ENCODE data around the gene ZNF609. TPM values are rescaled to one million over a fixed set of nuclear protein-coding genes. Genes with fewer than 3 reads are reported as not detected.
"Not testable (repeated sequence)": the region's sequence is repeated elsewhere in the genome, so short reads cannot be mapped to it uniquely, and the experiment has no call there.

The ZNF609 gene
- total RNA-seq, 1 donor from 2014 or later, result 21.5 TPM

GRCh38 chr15:64636556-64636955, 176.2 kb downstream of the ZNF609 start:
- peak overlapping the region; percentile 39 for H3K4me3 Mint-ChIP-seq
- H3K4me1 ChIP-seq, result peaks cover 36% of the 10 kb centered on the region
- H3K4me1 Mint-ChIP-seq, result peaks cover 51% of the 10 kb centered on the region
- H3K27ac ChIP-seq, result peak overlapping the region; percentile 91
- peaks cover 13% of the 10 kb centered on the region for H3K9me3 Mint-ChIP-seq
- peaks cover 3% of the 10 kb centered on the region for H4K20me1 ChIP-seq (ENCODE audit: low read depth)
- no peaks in the 10 kb centered on the region for H3K9me3 ChIP-seq (ENCODE audit: low read depth)
- no peaks in the 10 kb centered on the region for H3K27me3 ChIP-seq
- DNase-seq (ENCODE audit: low spot score), result no peak
- peak overlapping the region; percentile 18 for H3K4me3 ChIP-seq
- H3K79me2 ChIP-seq (ENCODE audit: low read depth), result peaks cover 87% of the 10 kb centered on the region
- peaks cover 43% of the 10 kb centered on the region for H3F3A ChIP-seq (ENCODE audit: low read depth)
- H3K36me3 Mint-ChIP-seq, result peaks cover 24% of the 10 kb centered on the region
- peak overlapping the region; percentile 99 for H3K27ac Mint-ChIP-seq
- peak overlapping the region; percentile 78 for H3K4me2 ChIP-seq
- peaks cover 10% of the 10 kb centered on the region for H3K36me3 ChIP-seq
- no peak overlapping the region for H3K9ac ChIP-seq
- no peak overlapping the region for H2AFZ ChIP-seq (replicated peaks)
- H3K27me3 Mint-ChIP-seq (ENCODE audit: insufficient read depth, low read depth), result peaks cover 4% of the 10 kb centered on the region
- TF ChIP-seq EZH2phosphoT487 (IDR thresholded peaks at IDR 0.05), result no peak
- TF ChIP-seq EZH2 (IDR thresholded peaks at IDR 0.05), result no peak
- TF ChIP-seq CTCF (IDR thresholded peaks at IDR 0.05), result no peak

- Histone ChIP-seq H3F3A (ENCODE audit: low read depth) (peaks cover 42% of the 10 kb centered on the region), H3K4me2 (no peak overlapping the region), H3K9ac (no peak overlapping the region), H2AFZ (replicated peaks) (no peak overlapping the region), H4K20me1 (ENCODE audit: low read depth) (peaks cover 3% of the 10 kb centered on the region), H3K79me2 (ENCODE audit: low read depth) (peaks cover 87% of the 10 kb centered on the region), H3K9me3 (ENCODE audit: low read depth) (no peaks in the 10 kb centered on the region), H3K4me1 (peaks cover 36% of the 10 kb centered on the region), H3K27ac (no peak overlapping the region), H3K27me3 (no peaks in the 10 kb centered on the region), H3K36me3 (peaks cover 10% of the 10 kb centered on the region), H3K4me3 (no peak overlapping the region)
- Mint-ChIP-seq H3K27me3 (ENCODE audit: insufficient read depth, low read depth) (peaks cover 4% of the 10 kb centered on the region), H3K27ac (no peak overlapping the region), H3K4me1 (peaks cover 51% of the 10 kb centered on the region), H3K36me3 (peaks cover 24% of the 10 kb centered on the region), H3K9me3 (peaks cover 13% of the 10 kb centered on the region), H3K4me3 (no peak overlapping the region)
- DNase-seq (ENCODE audit: low spot score), result no peak
- TF ChIP-seq EZH2phosphoT487 (IDR thresholded peaks at IDR 0.05) (no peak), CTCF (IDR thresholded peaks at IDR 0.05) (no peak), EZH2 (IDR thresholded peaks at IDR 0.05) (no peak)
These were observed 177.0 kb downstream of the ZNF609 start for GRCh38 chr15:64637412-64637811.

DNA sequence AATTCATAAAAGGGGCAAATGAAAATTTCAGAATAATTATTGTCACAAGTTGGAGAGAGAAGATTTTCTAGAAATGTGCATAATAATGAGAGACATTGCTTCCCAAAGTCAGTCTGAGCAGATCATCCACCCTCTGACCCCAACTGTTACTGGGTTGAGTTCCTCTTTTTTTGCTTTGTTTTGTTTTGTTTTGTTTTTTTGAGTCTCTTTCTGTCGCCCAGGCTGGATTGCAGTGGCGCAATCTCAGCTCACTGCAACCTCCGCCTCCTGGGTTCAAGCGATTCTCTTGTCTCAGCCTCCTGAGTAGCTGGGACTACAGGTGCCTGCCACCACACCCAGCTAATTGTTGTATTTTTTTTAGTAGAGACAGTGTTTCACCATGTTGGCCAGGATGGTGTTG, 179.4 kb downstream of the ZNF609 start:
- not testable (repeated sequence) for H3K4me3 Mint-ChIP-seq; DNase-seq (ENCODE audit: low spot score); H3K4me3 ChIP-seq; H4K20me1 ChIP-seq (ENCODE audit: low read depth); H3K4me2 ChIP-seq; H3K9ac ChIP-seq; H3K27me3 Mint-ChIP-seq (ENCODE audit: insufficient read depth, low read depth); H3K36me3 ChIP-seq; H3K27ac ChIP-seq; H2AFZ ChIP-seq (replicated peaks); H3K9me3 ChIP-seq (ENCODE audit: low read depth); H3K27me3 ChIP-seq
- Mint-ChIP-seq H3K4me1 (peaks cover 34% of the 10 kb centered on the region), H3K27ac (peak overlapping the region; percentile 66), H3K9me3 (peaks cover 13% of the 10 kb centered on the region), H3K36me3 (peaks cover 28% of the 10 kb centered on the region)
- H3K79me2 ChIP-seq (ENCODE audit: low read depth), result peaks cover 82% of the 10 kb centered on the region
- peaks cover 21% of the 10 kb centered on the region for H3K4me1 ChIP-seq
- peaks cover 19% of the 10 kb centered on the region for H3F3A ChIP-seq (ENCODE audit: low read depth)

- Histone ChIP-seq H4K20me1 (ENCODE audit: low read depth) (peaks cover 3% of the 10 kb centered on the region), H3K79me2 (ENCODE audit: low read depth) (peaks cover 80% of the 10 kb centered on the region), H3K27ac (no peak overlapping the region), H3K9me3 (ENCODE audit: low read depth) (no peaks in the 10 kb centered on the region), H2AFZ (replicated peaks) (no peak overlapping the region), H3K27me3 (no peaks in the 10 kb centered on the region), H3K36me3 (peaks cover 10% of the 10 kb centered on the region), H3F3A (ENCODE audit: low read depth) (peaks cover 14% of the 10 kb centered on the region), H3K4me2 (no peak overlapping the region), H3K9ac (no peak overlapping the region), H3K4me1 (peaks cover 15% of the 10 kb centered on the region), H3K4me3 (no peak overlapping the region)
- Mint-ChIP-seq H3K4me3 (no peak overlapping the region), H3K4me1 (peaks cover 28% of the 10 kb centered on the region), H3K27me3 (ENCODE audit: insufficient read depth, low read depth) (peaks cover 7% of the 10 kb centered on the region), H3K9me3 (peaks cover 13% of the 10 kb centered on the region), H3K27ac (no peak overlapping the region), H3K36me3 (peaks cover 28% of the 10 kb centered on the region)
- TF ChIP-seq EZH2phosphoT487 (IDR thresholded peaks at IDR 0.05), result no peak
- TF ChIP-seq CTCF (IDR thresholded peaks at IDR 0.05), result no peak
- no peak for TF ChIP-seq EZH2 (IDR thresholded peaks at IDR 0.05)
- no peak for DNase-seq (ENCODE audit: low spot score)
These were observed 179.9 kb downstream of the ZNF609 start for GRCh38 chr15:64640146-64640871.

All from neural progenitor cell (in vitro differentiated cells).